Right lobe of liver (tissue), 4 donors: ENCODE measurements around the gene EME2.

ENCODE experiments used
- POLR2A ChIP-seq: fragments of 450-650 bp; IDR thresholded peaks from one replicate; pipeline ENCODE4 v1.6.1; 2017; ENCODE audit warnings: antibody characterized with exemption, mild to moderate bottlenecking
- TF ChIP-seq, protein P1 (sequence below), 4 donors: fragments of 200-600 bp in 3 of 4; fragments of 450-650 bp in 1 of 4; IDR thresholded peaks; one replicate each; pipeline versions ENCODE4 v1.5.1 to v1.8.0; 2016 to 2022; ENCODE audit warnings: antibody characterized with exemption in 4 of 4, mild to moderate bottlenecking in 2 of 4
- donor health status: DM: no; HTN: no; CAD: no.
- donor health status: DM: no; HTN: no; CAD: no.
- donor health status: DM: no; HTN: yes; CAD: no.

DNA sequence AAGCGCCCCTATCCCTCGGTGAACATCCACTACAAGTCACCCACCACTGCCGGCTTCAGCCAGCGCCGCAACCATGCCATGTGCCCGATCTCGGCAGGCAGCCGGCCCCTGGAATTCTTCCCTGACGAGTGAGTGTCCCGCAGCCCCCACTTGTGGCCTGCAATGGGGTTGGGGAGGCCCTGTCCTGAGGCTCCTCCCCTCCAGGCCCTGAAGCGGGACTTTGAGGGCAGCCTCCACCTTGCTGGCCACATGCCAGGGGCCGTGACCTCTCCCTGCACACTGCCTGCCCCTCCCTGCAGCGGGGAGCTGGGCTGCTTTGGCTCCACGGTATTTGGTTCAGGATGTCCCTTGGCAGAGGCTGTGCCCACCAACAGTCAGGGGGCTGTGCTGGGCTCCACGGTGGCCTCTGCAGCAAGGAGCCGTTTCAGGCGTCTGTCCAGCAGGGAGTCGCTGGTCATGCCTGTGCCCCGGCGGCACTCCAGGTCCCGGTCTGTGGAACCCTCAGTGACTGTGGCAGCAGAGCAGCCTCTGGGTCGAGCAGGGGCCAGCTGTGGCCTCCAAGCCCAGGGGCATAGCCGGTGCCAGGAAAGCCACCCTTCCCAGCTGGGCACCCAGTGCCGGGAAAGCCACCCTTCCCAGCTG is 9.6 kb upstream of the EME2 start:
- TF ChIP-seq POLR2A = no peak
- TF ChIP-seq, protein P1, sequence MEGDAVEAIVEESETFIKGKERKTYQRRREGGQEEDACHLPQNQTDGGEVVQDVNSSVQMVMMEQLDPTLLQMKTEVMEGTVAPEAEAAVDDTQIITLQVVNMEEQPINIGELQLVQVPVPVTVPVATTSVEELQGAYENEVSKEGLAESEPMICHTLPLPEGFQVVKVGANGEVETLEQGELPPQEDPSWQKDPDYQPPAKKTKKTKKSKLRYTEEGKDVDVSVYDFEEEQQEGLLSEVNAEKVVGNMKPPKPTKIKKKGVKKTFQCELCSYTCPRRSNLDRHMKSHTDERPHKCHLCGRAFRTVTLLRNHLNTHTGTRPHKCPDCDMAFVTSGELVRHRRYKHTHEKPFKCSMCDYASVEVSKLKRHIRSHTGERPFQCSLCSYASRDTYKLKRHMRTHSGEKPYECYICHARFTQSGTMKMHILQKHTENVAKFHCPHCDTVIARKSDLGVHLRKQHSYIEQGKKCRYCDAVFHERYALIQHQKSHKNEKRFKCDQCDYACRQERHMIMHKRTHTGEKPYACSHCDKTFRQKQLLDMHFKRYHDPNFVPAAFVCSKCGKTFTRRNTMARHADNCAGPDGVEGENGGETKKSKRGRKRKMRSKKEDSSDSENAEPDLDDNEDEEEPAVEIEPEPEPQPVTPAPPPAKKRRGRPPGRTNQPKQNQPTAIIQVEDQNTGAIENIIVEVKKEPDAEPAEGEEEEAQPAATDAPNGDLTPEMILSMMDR (IDR thresholded peaks at IDR 0.05) = no peak
